Measurements from ENCODE around the gene S100A7. TPM values are rescaled to one million over a fixed set of nuclear protein-coding genes. Genes with fewer than 3 reads are reported as not detected.

Gene S100A7
- total and polyA plus RNA-seq, 9 of the 15 experiments (the other 6 are each of a cell fraction or from before 2014, with no cell fraction given): not detected

- POLR2A ChIA-PET: interaction anchor here (0.7 kb wide), 1 partner anchor 10 kb away, joined by 3 read pairs; no protein-coding TSS in a partner anchor
- H4K20me1 ChIP-seq (replicated peaks; ENCODE audit: control insufficient read depth, insufficient read depth, low read length): no peaks in the 10 kb centered on the region
- peaks cover 0 to 6% of the 10 kb centered on the region in 2 experiments; a peak in 1 of 5 replicates for H3K4me1 ChIP-seq (replicated peaks in 1 of 2; ENCODE audit: control insufficient read depth in 2 of 2, insufficient read depth in 2 of 2, low read length in 2 of 2)
- intact Hi-C loops (cut with micrococcal nuclease) (no loop called here), in situ Hi-C loops (cut with MboI) (loop anchor here (10.0 kb wide), 1 partner anchor 481 kb away; the partner anchor contains the start of gene RAB13)
- no peak overlapping the region for H2AFZ ChIP-seq (ENCODE audit: low read depth, low read length)
- no TSS peak for BruUV-seq (replicated peaks)
- no peaks in the 10 kb centered on the region for H3K79me2 ChIP-seq (ENCODE audit: control insufficient read depth, insufficient read depth, low read length)
- no peak overlapping the region for H3K9ac ChIP-seq (ENCODE audit: insufficient read depth in 1 of 2, low read depth in 2 of 2, low read length in 2 of 2)
- WGBS (ENCODE audit: insufficient coverage, low coverage, missing lambda C conversion rate): 23% methylated on average over 3 of the region's 3 CpGs
- CTCF ChIA-PET (ENCODE audit: low intra/inter-chr PET ratio): no interaction called here
- no peak for FAIRE-seq
- no peak overlapping the region for H3K4me2 ChIP-seq (ENCODE audit: insufficient read depth, low read length)
- H3K36me3 ChIP-seq (ENCODE audit: control insufficient read depth, insufficient read depth, low read length): no peaks in the 10 kb centered on the region
- no peak for DNase-seq (ENCODE audit: extremely low read depth in 1 of 4, low spot score in 3 of 4)
- no peak overlapping the region for H3K4me3 ChIP-seq
- no peaks in the 10 kb centered on the region for H3K9me1 ChIP-seq (ENCODE audit: control insufficient read depth, insufficient read depth, low read length)
- no peak overlapping the region for H3K27ac ChIP-seq (ENCODE audit: extremely low read depth, low read depth, low read length)
- H3K27me3 ChIP-seq (ENCODE audit: control insufficient read depth in 2 of 2, insufficient read depth in 2 of 2, low read length in 2 of 2): peaks cover 7 to 9% of the 10 kb centered on the region in 2 experiments; a peak in 3 of 5 replicates
- no peaks in the 10 kb centered on the region for H3K9me3 ChIP-seq (replicated peaks; ENCODE audit: control insufficient read depth, insufficient read depth, low read depth, low read length)
- no peak for ATAC-seq
- TF ChIP-seq SMARCE1 (IDR thresholded peaks at IDR 0.05) (no peak), RUNX1 (IDR thresholded peaks at IDR 0.05; ENCODE audit: low read depth) (no peak), RBBP5 (IDR thresholded peaks at IDR 0.05; ENCODE audit: borderline replicate concordance, insufficient read depth, low read length, poor library complexity, severe bottlenecking) (no peak), ZNF134 (CRISPR knock-in tag; conservative IDR thresholded peaks at IDR 0.05) (no peak), NFE2 (IDR thresholded peaks at IDR 0.05; ENCODE audit: low read depth) (no peak), NR2F6 (CRISPR knock-in tag; IDR thresholded peaks at IDR 0.05) (no peak), CLOCK (CRISPR knock-in tag; IDR thresholded peaks at IDR 0.05; ENCODE audit: borderline replicate concordance) (no peak), FOXP4 (CRISPR knock-in tag; IDR thresholded peaks at IDR 0.05; ENCODE audit: borderline replicate concordance) (no peak), GABPA (tag; conservative IDR thresholded peaks at IDR 0.05; ENCODE audit: low read depth) (no peak), E2F8 (IDR thresholded peaks at IDR 0.05; ENCODE audit: low read depth, partially characterized antibody) (no peak), SAP30 (IDR thresholded peaks at IDR 0.05; ENCODE audit: borderline replicate concordance, insufficient read depth, low read depth, low read length, poor library complexity, severe bottlenecking) (no peak), POLR2AphosphoS5 (IDR thresholded peaks at IDR 0.05; ENCODE audit: control insufficient read depth, insufficient read depth, low read depth, low read length) (no peak)
Observed at GRCh38 chr1:153503766-153504165, 43.3 kb upstream of the S100A7 start.

All from K562 (cell line).